ENCODE results near the gene WDR54.
"Not testable (repeated sequence)": the region's sequence is repeated elsewhere in the genome, so short reads cannot be mapped to it uniquely, and the experiment has no call there.

WDR54 gene

GRCh38 chr2:74430502-74430901 lies 9.0 kb downstream of the WDR54 start:
- DNase-seq: no peak

DNA sequence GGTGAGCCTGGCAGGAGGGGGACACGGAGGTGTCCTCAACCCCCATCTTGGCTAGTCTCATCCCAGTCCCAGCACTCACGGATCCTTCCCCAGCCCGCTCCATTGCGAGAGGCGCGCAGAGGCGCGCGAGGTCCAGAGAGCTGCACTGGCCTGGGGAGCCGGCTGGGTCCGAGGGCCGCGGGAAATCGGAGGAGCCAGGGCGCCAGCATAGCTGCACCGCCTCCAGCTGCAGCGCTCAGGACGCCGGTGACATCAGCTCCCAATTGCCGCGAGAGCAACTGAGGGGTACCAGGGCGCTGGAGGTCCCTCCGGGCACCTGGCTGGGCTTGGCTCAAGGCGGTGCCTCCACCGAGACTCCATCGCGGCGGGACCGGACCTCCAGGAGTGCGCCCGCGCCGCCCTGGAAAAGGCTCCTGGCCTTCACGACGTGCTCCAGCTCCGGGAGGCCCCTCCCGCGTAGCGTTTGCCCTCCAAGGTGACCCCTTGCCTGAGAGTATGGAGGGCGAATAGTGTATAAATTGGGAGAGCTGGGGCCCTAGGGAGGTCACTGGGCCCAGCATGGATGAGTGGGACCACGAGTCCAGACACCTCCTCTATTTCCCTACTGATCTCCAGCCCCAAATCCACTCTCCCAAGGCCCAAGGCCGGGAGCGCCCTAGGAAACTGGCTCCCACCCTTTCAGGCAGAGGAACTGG lies 14.7 kb downstream of the WDR54 start:
- DNase-seq: no peak

GRCh38 chr2:74436848-74437695 lies 15.5 kb downstream of the WDR54 start:
- no peak for DNase-seq

- DNase-seq: no peak
Measured at GRCh38 chr2:74438248-74438647, 16.7 kb downstream of the WDR54 start.

DNA sequence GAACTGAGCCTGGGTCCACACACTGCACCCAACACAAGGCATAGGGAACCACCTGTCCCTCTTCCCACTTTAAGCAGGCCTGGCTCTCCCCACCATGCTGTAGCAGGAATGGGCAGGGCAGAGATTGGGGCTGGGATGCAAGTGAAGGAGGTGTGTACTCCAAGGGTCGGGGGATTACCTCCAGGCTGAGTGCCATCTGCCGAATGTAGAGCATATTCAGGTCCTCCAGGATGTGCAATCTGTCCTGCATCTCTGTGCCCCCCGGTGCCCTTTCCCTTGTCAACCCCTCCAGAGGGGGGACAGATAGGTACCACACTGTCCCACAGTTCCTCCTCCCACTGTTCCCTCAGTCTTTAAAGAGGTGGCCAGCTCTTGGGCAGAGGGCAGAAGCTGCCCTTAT lies 17.8 kb downstream of the WDR54 start:
- no peak for DNase-seq

GRCh38 chr2:74439803-74440377 lies 18.4 kb downstream of the WDR54 start:
- no peak for DNase-seq

DNA sequence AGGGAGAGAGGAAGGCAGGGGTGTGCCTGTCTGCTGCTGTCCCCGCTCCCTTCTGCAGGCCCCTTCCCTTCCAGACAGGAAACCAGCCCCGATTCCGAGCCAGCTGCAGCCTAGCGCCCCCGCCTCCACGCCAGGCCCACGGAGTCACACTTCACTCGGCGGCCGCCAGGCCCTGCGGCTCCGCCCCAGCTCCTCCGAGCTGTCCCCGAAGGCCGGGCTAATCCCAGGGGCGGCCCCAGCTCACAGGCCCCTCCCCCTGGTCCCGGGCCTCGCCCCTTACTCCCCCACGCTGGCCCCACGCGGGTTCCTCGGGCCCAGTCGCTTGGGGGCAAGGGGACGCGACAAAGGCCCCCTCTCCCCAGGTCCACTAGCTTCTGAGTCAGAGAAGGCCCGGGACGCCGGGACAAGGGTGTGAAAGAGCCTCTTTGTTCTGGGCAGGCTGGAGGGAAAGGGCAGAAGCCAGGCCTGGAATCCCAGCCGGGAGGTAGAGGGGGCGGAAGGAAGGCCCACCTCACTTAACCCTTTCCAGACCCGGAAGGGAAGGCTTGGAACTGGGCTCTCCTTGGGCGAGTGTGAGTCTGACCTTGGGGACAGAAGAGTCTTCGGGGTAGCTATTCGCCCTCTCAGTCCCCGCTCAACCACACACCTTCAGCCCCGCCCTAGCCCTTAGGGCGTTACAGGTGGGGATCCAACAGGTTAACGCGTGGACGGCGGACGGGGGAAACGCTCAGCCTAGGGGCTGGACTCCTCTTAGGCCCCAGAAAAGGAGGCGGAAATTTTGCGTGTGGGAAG lies 19.0 kb downstream of the WDR54 start:
- peak; percentile 47 for DNase-seq

- no peak for DNase-seq
Measured at GRCh38 chr2:74441170-74441689, 19.7 kb downstream of the WDR54 start.

- DNase-seq: no peak
Measured at GRCh38 chr2:74441690-74442482, 20.4 kb downstream of the WDR54 start, which contains the start of gene RTKN. Gene RTKN, minus strand, starts transcription at chr2:74441937. Its CDS starts 121 bp downstream, at chr2:74441816.

- DNase-seq: not testable (repeated sequence)
Measured at GRCh38 chr2:74442483-74443297, 21.2 kb downstream of the WDR54 start.

DNA sequence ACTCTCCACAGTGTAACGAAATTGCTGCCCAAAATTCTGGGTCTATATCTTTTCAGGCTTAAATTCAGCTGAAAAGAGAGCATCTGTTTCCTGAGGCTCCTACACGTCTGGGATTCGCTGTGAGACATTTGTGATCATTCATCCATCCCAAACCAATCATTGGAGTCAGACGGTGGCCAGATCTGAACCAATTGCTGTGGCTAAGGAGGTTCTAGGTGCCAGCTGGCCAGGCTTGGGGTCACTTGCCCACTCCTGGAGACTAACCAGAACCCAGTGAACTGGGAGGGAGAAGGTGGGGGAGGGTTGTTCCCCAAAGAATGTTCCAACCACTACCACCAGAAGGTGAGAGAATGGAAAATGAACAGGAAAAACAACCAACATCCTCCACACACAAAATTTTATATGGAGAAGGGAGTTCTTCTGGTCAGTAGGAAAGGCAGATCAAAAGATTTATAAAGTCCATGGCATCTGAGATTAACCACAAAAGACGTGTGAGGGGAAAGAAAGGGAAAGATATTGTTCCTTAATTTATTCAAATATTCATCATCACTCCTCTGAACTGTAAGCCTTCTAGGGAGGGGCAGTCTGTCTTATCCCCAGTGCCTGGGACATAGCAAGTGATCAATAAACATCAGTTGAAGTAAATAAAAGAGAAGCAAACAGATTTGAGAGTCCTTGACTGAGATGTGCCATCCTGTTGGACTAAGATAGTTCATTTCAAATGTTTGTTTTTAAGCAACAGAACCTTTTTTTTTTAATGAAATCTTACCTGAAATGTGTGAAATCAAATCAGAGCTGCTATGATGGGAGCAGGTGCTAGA lies 23.2 kb downstream of the WDR54 start:
- no peak for DNase-seq

- no peak for DNase-seq
Measured at GRCh38 chr2:74447230-74447999, 25.9 kb downstream of the WDR54 start.

GRCh38 chr2:74448771-74449170 lies 27.2 kb downstream of the WDR54 start:
- no peak for DNase-seq

DNA sequence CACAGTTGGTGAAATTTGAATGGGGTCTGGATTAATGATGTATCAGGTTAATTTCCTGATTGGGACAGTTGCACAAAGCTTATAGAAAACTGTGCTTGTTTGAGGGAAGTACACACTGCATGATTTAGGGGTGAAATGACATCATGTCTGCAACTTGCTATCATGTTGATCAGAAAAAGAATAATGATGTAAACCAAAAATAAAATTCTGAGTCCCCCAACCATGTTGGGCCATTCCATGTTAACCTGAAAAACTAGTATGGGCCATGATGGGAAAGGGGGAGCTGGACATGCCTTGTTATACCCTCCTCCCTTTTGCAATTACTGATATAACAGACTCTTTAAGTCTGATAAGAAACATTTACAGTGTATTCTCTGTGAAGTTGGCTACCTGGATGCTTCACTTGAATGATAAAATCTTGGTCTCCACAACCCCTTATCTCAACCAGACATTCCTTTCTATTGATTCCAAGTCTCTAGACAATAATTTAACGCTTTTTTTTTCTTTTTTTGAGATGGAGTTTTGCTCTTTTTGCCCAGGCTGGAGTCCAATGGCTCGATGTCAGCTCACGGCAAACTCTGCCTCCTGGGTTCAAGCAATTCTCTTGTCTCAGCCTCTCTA lies 29.1 kb downstream of the WDR54 start:
- no peak for DNase-seq

DNA sequence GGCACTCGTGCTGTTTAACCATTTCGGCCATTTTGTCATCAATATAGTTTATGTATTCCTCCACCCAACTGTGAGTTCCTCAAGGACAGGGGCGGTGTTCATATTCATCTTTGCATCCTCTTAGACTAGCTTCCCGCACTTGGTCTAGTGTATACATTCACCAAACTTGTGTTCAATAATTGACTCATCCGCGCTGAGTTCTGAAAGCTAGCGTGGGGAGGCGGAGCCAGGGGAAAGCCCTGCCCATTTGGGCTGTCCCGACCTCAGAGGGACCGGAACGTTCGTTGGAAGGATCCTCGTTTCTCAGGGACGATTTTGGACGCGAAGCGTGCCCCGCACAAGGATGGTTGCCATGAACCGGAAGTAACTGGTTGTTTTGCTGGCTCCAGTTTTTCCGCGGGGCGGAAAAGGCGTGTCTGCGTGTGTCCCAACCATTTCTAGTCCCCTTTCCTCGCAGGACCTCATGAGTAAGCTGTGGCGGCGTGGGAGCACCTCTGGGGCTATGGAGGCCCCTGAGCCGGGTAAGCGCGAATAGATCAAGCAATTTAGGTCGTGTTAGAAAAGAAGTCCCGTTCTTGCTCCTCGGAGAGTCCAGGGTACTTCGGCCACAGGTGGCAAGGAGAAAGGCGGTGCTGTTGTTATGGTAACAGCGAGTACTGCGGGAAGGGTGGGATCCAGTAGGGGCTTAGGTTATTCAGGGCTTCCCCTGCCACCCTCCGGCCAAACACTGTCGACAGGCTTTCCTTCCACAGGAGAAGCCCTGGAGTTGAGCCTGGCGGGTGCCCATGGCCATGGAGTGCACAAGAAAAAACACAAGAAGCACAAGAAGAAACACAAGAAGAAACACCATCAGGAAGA lies 33.4 kb downstream of the WDR54 start, which contains the start of gene INO80B:
Gene INO80B, plus strand, starts transcription at position 434 of the 858 bp plus-strand sequence. Its CDS starts 30 bp downstream, at position 464.
- DNase-seq: peak; percentile 96

DNA sequence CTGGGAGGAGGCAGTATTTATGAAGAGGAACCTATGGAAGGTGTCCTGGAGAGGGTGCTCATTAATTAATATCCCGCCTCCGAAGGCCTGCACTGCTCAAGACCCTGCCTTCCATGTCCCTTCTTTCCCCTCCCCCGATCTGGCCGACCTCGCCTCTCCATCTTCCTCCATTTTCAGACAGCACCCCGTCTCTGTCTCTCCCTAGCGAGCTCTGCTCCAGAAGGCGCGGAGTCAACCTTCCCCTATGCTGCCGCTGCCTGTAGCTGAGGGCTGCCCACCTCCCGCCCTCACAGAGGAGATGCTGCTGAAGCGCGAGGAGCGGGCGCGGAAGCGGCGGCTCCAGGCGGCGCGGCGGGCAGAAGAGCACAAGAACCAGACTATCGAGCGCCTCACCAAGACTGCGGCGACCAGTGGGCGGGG lies 35.6 kb downstream of the WDR54 start:
- peak; percentile 41 for DNase-seq

- no peak for DNase-seq
Measured at GRCh38 chr2:74457549-74458131, 36.1 kb downstream of the WDR54 start.
